SK-N-SH treated with all-trans-retinoic acid at 6 μM for 48 hours (cell line): Measurements from ENCODE around the gene RERE.

ENCODE experiments used
- ARNTL ChIP-seq: fragments of 450-650 bp; formaldehyde crosslinking; IDR thresholded peaks from 2 replicates; pipeline ENCODE4 v1.5.0; 2020; ENCODE audit warnings: low read depth, mild to moderate bottlenecking, moderate library complexity, borderline replicate concordance
- BACH2 ChIP-seq: fragments of 250-450 bp; sonication (Bioruptor Pico); IDR thresholded peaks from 2 replicates; pipeline ENCODE4 v1.9.0; 2021; ENCODE audit warnings: mild to moderate bottlenecking, borderline replicate concordance
- CREB5 ChIP-seq: fragments of 250-450 bp; sonication (Bioruptor Pico); IDR thresholded peaks from 2 replicates; pipeline ENCODE4 v1.5.1; 2020; ENCODE audit warnings: low read depth, mild to moderate bottlenecking, moderate library complexity
- GLIS3 ChIP-seq: fragments of 250-450 bp; sonication (Bioruptor Pico); IDR thresholded peaks from 2 replicates; pipeline ENCODE4 v1.5.0; 2020; ENCODE audit warnings: mild to moderate bottlenecking, moderate library complexity
- ISL1 ChIP-seq: fragments of 250-450 bp; sonication (Bioruptor Pico); IDR thresholded peaks from 2 replicates; pipeline ENCODE4 v2.1.2; 2022; ENCODE audit warnings: mild to moderate bottlenecking, moderate library complexity
- PATZ1 ChIP-seq: fragments of 250-450 bp; sonication (Bioruptor Pico); IDR thresholded peaks from 2 replicates; pipeline ENCODE4 v1.8.0; 2020; ENCODE audit warnings: mild to moderate bottlenecking, moderate library complexity, borderline replicate concordance
- TCF4 ChIP-seq: fragments of 250-450 bp; sonication (Bioruptor Pico); IDR thresholded peaks from 2 replicates; pipeline ENCODE4 v1.8.0; 2021; ENCODE audit warnings: mild to moderate bottlenecking, moderate library complexity, borderline replicate concordance
- TOX ChIP-seq: fragments of 250-450 bp; sonication (Bioruptor Pico); IDR thresholded peaks from 2 replicates; pipeline ENCODE4 v1.8.0; 2021; ENCODE audit warnings: mild to moderate bottlenecking, moderate library complexity, borderline replicate concordance
- ZFP3 ChIP-seq: fragments of 250-450 bp; sonication (Bioruptor Pico); IDR thresholded peaks from 2 replicates; pipeline ENCODE4 v1.5.0; 2020; ENCODE audit warnings: mild to moderate bottlenecking, moderate library complexity
- ZFP30 ChIP-seq: fragments of 450-650 bp; formaldehyde crosslinking; IDR thresholded peaks from 2 replicates; pipeline ENCODE4 v1.5.0; 2022; ENCODE audit warnings: mild to moderate bottlenecking, moderate library complexity
- ZNF565 ChIP-seq: fragments of 450-650 bp; formaldehyde crosslinking; conservative IDR thresholded peaks from 2 replicates; pipeline ENCODE4 v1.5.0; 2020; ENCODE audit warnings: low read depth, mild to moderate bottlenecking, moderate library complexity
- ZNF70 ChIP-seq: fragments of 450-650 bp; formaldehyde crosslinking; IDR thresholded peaks from 2 replicates; pipeline ENCODE4 v1.5.0; 2020; ENCODE audit warnings: mild to moderate bottlenecking, moderate library complexity
- TF ChIP-seq, protein P1 (sequence below): fragments of 250-450 bp; sonication (Bioruptor Pico); IDR thresholded peaks from 2 replicates; pipeline ENCODE4 v1.5.1; 2021; ENCODE audit warnings: mild to moderate bottlenecking, moderate library complexity

GRCh38 chr1:8796812-8797211, 20.6 kb downstream of the RERE start:
- TF ChIP-seq ISL1 (no peak), ZFP30 (CRISPR knock-in tag) (no peak), BACH2 (no peak), ARNTL (CRISPR knock-in tag) (no peak), TOX (no peak), GLIS3 (CRISPR knock-in tag) (no peak), PATZ1 (CRISPR knock-in tag) (no peak), CREB5 (CRISPR knock-in tag) (no peak), ZNF70 (no peak), TCF4 (CRISPR knock-in tag) (no peak), ZFP3 (no peak), ZNF565 (CRISPR knock-in tag) (no peak)
- TF ChIP-seq, protein P1, sequence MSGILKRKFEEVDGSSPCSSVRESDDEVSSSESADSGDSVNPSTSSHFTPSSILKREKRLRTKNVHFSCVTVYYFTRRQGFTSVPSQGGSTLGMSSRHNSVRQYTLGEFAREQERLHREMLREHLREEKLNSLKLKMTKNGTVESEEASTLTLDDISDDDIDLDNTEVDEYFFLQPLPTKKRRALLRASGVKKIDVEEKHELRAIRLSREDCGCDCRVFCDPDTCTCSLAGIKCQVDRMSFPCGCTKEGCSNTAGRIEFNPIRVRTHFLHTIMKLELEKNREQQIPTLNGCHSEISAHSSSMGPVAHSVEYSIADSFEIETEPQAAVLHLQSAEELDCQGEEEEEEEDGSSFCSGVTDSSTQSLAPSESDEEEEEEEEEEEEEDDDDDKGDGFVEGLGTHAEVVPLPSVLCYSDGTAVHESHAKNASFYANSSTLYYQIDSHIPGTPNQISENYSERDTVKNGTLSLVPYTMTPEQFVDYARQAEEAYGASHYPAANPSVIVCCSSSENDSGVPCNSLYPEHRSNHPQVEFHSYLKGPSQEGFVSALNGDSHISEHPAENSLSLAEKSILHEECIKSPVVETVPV (CRISPR knock-in tag) = no peak
